ENCODE results near the gene DIS3L2.

DNA sequence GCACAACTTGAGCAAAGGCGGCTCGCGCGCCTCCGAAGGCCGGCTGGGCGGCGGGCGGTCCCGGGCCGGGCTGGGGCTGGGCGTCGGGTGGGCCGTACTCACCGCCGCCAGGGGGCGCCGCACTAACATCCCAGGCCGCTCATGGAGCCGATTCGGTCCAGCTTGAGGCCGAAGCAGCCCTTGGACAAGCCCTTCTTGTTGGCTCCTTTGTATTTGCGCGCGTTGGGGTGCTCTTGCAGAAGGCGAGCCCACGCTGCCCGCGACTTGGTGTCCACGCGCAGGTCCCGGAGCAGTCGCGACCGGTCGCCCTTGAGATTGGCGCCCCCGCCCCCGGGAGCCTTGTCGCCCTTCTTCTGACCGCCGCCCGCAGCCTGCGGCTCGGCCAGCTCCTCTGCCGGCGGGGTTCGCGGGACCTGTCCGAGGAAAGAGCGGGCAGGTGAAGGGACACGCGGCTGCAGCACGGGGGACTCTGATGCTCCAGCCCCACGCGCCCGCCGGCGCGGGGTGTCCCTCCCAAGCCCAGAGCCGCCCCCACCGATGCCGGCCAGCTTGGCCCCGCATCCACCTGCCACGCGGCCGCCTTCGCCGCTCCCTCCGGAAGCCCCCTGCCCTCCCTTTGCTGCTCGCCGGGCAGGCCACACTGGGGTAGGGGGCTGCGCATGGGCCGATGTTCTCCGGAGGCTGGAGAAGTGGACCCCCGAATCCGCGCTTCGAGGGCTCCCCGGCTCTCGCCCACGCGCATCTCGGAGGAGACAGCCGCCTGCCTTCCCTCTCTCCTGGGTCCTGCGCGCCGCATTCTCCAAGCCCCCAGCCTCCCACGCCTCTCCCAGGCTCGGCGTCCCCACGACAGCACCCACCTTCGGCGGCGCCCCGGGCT lies 36.0 kb upstream of the DIS3L2 start:
- TF ChIP-seq, protein P1, sequence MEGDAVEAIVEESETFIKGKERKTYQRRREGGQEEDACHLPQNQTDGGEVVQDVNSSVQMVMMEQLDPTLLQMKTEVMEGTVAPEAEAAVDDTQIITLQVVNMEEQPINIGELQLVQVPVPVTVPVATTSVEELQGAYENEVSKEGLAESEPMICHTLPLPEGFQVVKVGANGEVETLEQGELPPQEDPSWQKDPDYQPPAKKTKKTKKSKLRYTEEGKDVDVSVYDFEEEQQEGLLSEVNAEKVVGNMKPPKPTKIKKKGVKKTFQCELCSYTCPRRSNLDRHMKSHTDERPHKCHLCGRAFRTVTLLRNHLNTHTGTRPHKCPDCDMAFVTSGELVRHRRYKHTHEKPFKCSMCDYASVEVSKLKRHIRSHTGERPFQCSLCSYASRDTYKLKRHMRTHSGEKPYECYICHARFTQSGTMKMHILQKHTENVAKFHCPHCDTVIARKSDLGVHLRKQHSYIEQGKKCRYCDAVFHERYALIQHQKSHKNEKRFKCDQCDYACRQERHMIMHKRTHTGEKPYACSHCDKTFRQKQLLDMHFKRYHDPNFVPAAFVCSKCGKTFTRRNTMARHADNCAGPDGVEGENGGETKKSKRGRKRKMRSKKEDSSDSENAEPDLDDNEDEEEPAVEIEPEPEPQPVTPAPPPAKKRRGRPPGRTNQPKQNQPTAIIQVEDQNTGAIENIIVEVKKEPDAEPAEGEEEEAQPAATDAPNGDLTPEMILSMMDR (IDR thresholded peaks at IDR 0.05) = peak; percentile 47 to 96 (median 82)
- TF ChIP-seq POLR2A (IDR thresholded peaks at IDR 0.05) = no peak
